ENCODE data around the gene FAM9A. TPM values are rescaled to one million over a fixed set of nuclear protein-coding genes. Genes with fewer than 3 reads are reported as not detected.
A peak's percentile ranks its signal among the peaks of the same experiment; 100 is the strongest.
"Not testable (repeated sequence)": the region's sequence is repeated elsewhere in the genome, so short reads cannot be mapped to it uniquely, and the experiment has no call there.

Gene FAM9A
- total RNA-seq, 1 donor from 2014 or later, result not detected

- Histone ChIP-seq H3K36me3 (ENCODE audit: control insufficient read depth, insufficient read depth, low read length) (no peaks in the 10 kb centered on the region), H3K27me3 (ENCODE audit: control insufficient read depth, insufficient read depth, low read length) (no peaks in the 10 kb centered on the region), H3K4me3 (ENCODE audit: low read depth, low read length) (no peak overlapping the region)
- no peak for FAIRE-seq
- no peak for DNase-seq (ENCODE audit: low read depth)
- TF ChIP-seq CTCF (IDR thresholded peaks at IDR 0.05; ENCODE audit: insufficient read depth, low read length, severe bottlenecking), result peak; percentile 19
These were observed 18.0 kb downstream of the FAM9A start for GRCh38 chrX:8783097-8783713.

GRCh38 chrX:8782595-8782994, 18.6 kb downstream of the FAM9A start:
- Histone ChIP-seq H3K27me3 (ENCODE audit: control insufficient read depth, insufficient read depth, low read length) (no peaks in the 10 kb centered on the region), H3K36me3 (ENCODE audit: control insufficient read depth, insufficient read depth, low read length) (no peaks in the 10 kb centered on the region), H3K4me3 (ENCODE audit: low read depth, low read length) (no peak overlapping the region)
- FAIRE-seq (no peak), DNase-seq (ENCODE audit: low read depth) (no peak)
- no peak for TF ChIP-seq CTCF (IDR thresholded peaks at IDR 0.05; ENCODE audit: insufficient read depth, low read length, severe bottlenecking)

- not testable (repeated sequence) for H3K27me3 ChIP-seq (ENCODE audit: control insufficient read depth, insufficient read depth, low read length); H3K36me3 ChIP-seq (ENCODE audit: control insufficient read depth, insufficient read depth, low read length); FAIRE-seq; DNase-seq (ENCODE audit: low read depth); H3K4me3 ChIP-seq (ENCODE audit: low read depth, low read length)
These were observed 19.3 kb downstream of the FAM9A start for GRCh38 chrX:8781921-8782320.

GRCh38 chrX:8773117-8773516, 28.1 kb downstream of the FAM9A start:
- no peak for DNase-seq (ENCODE audit: low read depth)
- TF ChIP-seq CTCF (IDR thresholded peaks at IDR 0.05; ENCODE audit: insufficient read depth, low read length, severe bottlenecking), result no peak

GRCh38 chrX:8760021-8760420, 41.2 kb downstream of the FAM9A start:
- FAIRE-seq (no peak), DNase-seq (ENCODE audit: low read depth) (peak; percentile 18)
- no peak overlapping the region for H3K4me3 ChIP-seq (ENCODE audit: low read depth, low read length)
- no peaks in the 10 kb centered on the region for H3K27me3 ChIP-seq (ENCODE audit: control insufficient read depth, insufficient read depth, low read length)
- no peaks in the 10 kb centered on the region for H3K36me3 ChIP-seq (ENCODE audit: control insufficient read depth, insufficient read depth, low read length)
- TF ChIP-seq CTCF (IDR thresholded peaks at IDR 0.05; ENCODE audit: insufficient read depth, low read length, severe bottlenecking), result no peak

More at GRCh38 chrX:8773117-8773516, 28.1 kb downstream of the FAM9A start:
- Histone ChIP-seq H3K36me3 (ENCODE audit: control insufficient read depth, insufficient read depth, low read length) (no peaks in the 10 kb centered on the region), H3K27me3 (ENCODE audit: control insufficient read depth, insufficient read depth, low read length) (no peaks in the 10 kb centered on the region), H3K4me3 (ENCODE audit: low read depth, low read length) (no peak overlapping the region)
- FAIRE-seq, result no peak

- peak; percentile 43 for FAIRE-seq
- not testable (repeated sequence) for H3K36me3 ChIP-seq (ENCODE audit: control insufficient read depth, insufficient read depth, low read length); H3K27me3 ChIP-seq (ENCODE audit: control insufficient read depth, insufficient read depth, low read length); DNase-seq (ENCODE audit: low read depth); H3K4me3 ChIP-seq (ENCODE audit: low read depth, low read length)
These were observed 42.5 kb downstream of the FAM9A start for GRCh38 chrX:8758706-8759105.

GRCh38 chrX:8757609-8758389, 43.4 kb downstream of the FAM9A start:
- H3K36me3 ChIP-seq (ENCODE audit: control insufficient read depth, insufficient read depth, low read length); FAIRE-seq; H3K27me3 ChIP-seq (ENCODE audit: control insufficient read depth, insufficient read depth, low read length); H3K4me3 ChIP-seq (ENCODE audit: low read depth, low read length): not testable (repeated sequence)
- DNase-seq (ENCODE audit: low read depth), result peak; percentile 46

Measured in bronchial epithelial cell (primary cell).